Activated T-helper 1 cell treated with anti-CD3 and anti-CD28 coated beads, Interleukin-2, amount 50 U/mL, for 16 hours (primary cell): ENCODE results near the gene RNF112.
"Not testable (repeated sequence)": the region's sequence is repeated elsewhere in the genome, so short reads cannot be mapped to it uniquely, and the experiment has no call there.

Experiments used
- DNase-seq, 2 donors: peaks; one replicate each; pipeline ENCODE4 v3.0.0-alpha.2; 2020; ENCODE audit warnings: low read depth in 1 of 2, low spot score in 1 of 2

Gene RNF112

DNA sequence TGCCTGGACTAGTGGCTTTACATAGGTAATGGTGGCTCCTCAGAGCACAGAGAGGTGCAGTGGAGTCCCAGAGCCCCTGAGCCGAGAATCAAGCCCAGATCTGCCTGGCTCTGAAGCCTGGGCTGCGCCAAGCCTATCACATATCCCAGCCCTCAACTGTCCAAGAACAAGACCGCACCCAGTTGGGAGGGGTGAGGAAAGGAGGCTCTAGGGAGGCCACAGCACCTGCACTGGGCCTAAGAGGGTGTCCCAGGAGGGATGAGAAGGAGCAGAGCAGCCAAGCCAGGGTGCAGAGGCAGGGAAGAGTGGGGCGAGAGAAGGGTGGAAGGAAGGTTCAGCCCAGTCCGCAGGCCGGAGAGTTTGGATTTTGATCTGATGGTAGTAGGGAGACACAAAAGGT, 941 bp upstream of the RNF112 start:
- no peak for DNase-seq

DNA sequence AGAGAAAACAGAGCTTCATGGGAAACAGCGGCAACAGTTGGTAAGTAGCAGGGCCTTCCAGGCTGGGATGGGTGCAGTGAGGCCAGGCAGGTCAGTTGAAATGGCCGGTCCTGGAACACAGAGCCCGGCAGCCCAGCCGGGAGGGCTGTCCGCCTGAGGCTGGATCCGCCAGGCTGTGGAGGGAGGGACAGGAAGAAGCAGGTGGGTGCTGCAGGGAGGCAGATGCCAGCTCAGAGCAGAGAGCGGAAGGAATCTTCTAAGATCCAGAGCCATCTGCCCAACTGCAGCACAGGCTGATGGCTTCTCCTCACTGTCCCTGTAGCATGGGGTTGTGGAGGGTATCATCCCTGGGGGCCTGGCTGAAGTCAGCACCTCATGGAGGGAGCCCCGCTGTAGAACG, 599 bp downstream of the RNF112 start:
- no peak for DNase-seq

DNA sequence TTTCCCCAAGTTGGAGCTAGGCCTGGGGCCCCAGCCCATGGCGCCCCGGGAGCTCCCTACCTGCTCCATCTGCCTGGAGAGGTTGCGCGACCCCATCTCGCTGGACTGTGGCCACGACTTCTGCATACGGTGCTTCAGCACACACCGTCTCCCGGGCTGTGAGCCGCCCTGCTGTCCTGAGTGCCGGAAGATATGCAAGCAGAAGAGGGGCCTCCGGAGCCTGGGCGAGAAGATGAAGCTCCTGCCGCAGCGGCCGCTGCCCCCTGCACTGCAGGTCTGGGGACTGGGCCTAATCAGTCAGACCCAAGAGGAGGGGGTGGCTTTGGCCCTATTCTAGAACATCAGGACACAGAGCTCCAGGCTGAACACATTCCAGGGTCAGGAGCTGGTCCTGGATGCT, 1.5 kb downstream of the RNF112 start:
- DNase-seq = no peak

DNA sequence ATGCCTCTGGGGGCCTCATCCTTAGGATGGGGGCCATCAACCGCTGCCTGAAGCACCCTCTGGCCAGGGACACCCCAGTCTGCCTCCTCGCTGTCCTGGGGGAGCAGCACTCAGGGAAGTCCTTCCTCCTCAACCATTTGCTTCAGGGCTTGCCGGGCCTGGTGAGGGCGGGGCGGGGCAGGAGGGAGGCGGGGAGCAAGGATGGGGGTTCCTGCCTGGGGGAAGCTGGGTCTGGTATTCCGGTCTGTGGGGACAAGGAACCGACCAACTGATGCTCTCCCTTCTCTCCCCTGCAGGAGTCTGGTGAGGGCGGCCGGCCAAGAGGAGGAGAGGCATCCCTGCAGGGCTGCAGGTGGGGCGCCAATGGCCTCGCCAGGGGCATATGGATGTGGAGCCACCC, 2.0 kb downstream of the RNF112 start:
- no peak for DNase-seq

DNA sequence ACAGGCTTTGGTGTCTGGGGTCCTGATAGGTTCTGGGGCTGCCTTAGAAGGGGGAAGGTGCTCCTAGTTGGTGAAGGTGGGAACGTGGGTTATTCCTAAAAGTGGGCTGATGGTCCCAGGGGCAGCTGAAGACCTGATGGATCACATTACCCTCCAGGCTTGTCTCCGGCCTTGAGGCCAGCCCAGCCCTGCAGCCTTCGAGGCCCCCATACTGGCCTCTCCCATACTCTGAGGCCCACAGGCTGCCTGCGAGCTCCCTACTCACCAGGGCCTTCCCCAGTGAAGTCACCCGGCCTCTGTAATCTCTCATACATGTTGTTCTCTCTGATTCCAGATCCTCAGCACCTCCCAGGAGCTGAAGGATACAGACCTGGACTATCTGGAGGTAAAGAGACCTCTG, 2.7 kb downstream of the RNF112 start:
- no peak for DNase-seq

DNA sequence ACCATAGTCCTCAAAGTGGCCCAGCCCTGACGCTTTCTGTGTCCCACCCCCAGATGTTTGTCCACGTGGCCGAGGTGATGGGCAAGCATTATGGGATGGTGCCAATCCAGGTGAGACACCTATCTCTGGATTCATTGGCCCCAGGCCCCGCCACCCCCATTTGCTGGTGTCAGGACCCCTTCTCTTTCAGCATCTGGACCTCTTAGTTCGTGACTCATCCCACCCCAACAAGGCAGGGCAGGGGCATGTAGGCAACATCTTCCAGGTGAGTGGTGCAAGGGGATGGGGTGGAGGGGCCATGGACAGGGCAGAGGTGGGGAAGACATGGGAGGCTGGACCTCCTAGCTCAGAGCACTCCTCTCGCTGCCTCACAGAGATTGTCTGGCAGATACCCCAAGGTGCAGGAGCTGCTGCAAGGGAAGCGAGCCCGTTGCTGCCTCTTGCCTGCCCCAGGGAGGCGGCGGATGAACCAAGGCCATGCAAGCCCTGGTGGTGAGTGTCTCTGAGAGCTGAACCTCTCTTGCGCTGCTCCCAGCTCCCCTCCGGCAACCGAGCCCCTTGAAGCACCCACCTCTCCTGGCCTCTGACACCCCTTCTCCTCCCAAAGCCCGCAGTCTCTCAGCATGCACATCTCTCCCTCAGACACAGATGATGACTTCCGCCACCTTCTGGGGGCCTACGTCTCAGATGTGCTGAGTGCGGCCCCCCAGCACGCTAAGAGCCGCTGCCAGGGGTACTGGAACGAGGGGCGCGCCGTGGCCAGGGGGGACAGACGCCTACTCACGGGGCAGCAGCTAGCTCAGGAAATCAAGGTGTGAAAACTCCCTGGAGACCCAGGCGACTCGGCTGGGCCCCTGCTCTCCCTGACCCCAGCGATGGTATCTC, 3.6 kb downstream of the RNF112 start:
- DNase-seq = no peak

DNA sequence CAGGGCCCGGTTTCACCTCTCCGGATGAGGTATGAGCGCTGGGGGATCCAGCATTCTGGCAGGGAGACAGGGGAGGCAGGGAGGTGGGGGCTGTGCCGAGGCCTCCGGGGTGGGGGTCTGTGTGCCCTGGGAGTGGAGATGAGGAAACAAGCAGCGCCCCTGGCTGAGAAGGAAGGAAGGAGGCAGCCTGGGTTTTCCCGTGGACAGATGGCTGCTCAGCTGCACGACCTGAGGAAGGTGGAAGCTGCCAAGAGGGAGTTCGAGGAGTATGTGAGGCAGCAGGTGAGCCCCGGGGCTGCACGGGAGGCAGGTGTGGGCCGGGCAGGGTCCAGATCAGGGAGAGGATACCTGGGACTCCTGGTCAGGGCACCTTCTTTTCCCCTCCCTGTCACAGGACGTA, 4.3 kb downstream of the RNF112 start:
- DNase-seq = no peak

DNA sequence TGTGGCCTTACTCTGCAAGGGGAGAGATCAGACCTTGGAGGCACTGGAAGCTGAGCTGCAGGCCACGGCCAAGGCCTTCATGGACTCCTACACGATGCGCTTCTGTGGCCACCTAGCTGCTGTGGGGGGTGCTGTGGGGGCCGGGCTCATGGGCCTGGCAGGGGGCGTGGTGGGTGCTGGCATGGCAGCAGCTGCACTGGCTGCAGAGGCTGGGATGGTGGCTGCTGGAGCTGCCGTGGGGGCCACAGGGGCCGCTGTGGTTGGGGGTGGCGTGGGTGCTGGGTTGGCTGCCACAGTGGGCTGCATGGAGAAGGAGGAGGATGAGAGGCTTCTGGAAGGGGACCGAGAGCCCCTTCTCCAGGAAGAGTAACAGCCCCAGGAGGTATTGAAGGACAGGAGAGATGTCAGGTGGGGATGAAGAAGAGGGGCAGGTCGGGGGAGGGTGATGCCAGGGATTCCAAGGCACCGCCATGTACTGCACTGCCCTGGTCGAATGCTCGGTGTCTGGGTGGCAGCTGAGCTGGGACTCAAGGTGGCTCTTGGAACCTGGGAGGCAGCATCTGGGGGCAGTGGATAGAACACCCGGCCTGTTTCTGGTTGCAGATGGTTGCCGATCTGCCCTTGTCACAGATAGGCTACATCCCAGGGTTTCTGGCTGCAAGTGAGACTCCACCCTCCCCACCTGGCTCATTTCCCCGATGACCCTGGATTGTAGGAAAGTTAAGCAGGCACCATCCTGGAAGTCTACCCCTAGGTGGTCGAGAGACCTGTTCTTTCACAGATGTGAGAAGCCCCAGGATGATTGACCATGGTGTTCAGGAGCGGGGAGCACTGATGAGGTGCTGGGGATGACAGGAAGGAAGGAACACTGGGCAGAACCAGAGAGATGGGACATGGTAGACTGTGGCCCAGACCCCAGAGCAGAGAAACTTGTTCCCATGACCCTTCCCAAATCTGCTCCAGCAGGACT, 5.1 kb downstream of the RNF112 start:
- DNase-seq = no peak

DNA sequence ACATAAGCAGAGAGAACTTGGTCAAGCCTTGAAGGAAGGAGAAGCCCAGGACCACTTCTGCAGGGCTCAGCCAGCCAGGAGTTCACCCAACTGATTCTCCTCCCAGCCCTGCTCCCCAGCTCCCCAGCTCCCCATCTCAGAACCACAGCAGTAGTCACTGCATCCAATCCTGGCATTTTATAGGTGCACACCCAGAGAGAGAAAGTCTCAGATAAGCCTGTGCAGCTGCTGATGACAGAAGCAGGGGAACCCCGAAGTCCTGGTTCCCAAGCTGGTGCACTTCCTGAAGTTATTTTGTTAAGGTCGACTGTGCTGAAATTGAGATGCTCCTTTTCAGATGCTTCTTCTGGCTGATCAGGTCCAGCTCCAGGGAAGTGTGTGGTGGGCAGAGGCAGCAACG, 6.6 kb downstream of the RNF112 start:
- DNase-seq = no peak

DNA sequence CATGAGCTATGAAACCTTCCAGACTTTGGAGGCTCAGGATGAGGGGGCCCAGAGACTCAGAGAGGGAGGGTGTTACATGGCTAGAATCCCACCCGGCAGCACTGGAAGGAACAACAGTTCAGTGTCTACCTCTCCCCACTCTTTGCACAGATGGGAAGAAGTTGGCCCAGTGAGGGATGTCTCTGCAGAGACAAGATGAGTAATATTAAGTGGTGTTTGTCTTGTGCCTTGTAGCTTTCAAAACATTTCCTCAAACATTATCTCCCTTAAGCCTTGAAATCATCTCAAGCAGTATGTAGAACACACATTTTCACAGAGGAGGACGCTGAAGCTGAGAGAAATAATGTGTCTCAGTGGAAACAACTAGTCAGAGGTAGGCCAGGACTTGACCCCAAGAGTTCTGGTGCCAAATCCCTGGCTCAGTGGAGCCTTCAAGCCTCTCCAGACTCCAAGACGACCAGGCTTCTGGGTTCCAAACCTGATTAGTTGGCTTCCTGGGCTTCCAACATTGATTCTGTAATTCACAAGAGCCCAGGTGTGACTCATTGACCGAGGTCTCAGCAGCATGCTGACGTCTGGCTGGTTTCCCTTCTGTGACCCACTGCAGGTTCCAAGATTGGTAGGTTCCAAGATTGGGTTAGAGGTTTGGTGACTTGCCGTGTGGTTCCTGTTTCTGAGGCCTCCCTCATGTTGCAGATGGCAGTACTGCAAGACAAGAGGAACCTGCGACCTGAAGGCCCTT, 7.4 kb downstream of the RNF112 start:
- no peak for DNase-seq

DNA sequence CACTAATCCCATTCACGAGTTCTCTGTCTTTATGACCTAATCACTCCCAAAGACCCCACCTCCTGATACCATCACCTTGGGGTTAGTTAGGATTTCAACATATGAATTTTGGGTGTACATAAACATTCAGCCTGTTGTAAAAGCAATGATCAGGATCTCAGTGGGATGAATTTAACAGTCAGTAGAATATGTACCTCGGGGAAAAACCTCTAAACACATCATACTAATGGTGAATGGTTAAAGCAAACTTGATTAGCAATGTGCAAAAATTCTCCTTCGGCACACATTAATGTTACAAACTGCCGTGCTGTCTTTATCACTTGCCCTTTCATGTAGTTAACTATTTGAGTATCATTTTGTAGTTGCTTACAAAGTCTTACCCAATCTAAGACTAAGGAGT, 10.2 kb downstream of the RNF112 start:
- no peak for DNase-seq

DNA sequence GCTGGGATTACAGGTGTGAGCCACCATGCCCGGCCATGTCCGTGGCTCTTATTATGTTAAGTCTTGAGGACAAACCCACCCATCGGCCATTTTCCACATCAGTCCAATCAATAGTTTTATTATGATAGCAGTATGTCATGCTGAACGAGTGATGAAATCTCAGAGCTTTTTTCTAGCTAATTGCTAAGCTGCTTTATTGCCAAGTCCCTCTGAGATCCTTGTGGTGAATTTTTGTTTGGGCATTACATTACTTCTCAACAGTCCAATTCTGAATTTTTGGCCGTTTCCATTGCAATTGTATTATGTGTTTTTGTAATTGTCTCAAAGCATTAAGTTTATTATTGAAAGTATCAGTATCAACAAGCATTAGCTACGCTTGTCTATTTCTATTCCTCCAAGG, 10.9 kb downstream of the RNF112 start:
- DNase-seq = no peak

DNA sequence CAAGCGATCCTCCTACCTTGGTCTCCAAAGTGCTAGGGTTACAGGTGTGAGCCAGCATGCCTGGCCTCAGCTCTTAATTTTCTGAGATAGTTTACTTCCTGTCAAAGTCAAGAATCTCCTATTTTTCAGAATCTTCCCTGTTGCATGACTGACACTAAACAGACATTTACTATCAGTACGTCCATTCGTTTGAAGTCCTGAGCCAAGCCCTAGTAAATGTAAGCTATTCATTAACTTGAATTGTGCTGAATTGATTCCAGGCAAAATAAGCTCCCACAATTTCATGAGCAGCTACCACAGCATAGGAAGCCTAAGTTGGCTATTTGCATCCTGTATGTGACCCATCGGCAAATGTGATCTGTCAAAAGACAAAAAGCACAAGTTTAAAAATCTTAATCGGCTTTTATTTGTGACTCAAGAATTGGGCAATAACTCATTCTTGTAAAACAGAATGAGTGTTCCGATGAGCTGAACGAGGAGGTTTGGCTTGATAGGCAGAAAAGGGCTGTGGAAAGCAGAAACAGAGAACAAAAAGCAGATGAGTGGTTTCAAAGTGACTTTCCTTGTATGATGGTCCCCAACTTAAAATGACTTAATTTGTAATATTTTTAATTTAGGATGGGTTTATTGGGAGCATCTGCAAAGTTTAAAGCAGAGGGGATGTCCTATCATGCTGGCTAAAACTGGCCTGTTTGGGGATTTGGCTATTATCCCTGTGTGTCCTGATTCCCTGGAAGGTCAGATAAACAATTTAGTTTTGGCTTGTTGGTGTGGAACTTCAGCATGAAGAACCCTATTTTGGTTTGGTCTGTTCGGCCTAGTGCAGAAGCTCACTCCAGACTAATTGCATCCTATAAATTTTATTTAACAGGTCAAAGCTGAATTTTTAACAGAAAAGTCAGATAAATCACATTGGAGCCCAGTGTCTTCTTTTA, 14.2 kb downstream of the RNF112 start:
- DNase-seq = no peak

DNA sequence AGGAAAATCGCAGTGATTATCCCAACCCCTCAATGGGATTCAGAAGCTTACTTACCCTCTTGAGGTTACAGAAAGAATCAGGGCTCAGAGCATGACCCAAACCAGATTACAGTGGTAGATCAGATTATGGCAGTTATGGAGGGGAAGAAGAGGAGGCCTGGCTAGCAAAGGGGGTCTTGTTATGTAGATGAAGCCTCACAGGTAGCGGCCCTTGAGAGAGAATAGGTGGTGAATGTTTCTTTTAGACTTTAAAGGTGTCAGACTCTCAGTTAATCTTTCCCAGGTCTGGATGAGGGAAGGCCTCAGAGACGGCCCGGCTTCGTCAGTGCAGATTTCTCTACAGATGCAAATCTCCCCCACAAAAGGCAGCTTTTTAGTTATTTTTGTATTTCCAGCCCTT, 15.6 kb downstream of the RNF112 start:
- DNase-seq = no peak

DNA sequence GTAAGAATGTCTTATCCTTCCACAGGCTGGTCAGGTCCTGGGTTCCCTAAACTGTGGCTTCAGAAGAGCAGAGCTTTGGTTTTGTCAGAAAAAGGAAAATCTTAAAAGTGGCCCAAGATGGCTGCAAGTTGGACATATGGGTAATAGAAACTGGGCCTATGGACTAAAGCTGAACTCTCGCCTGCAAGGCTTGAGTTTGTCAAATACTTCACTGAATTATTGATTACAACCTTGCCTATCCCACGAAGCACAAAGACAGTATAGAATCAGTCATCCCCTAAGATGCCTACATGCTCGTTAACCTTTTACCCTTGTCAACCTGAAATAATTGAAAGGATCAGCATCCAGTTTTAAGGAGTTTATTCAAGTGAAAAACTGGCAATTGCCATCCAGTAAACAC, 20.7 kb downstream of the RNF112 start:
- no peak for DNase-seq

DNA sequence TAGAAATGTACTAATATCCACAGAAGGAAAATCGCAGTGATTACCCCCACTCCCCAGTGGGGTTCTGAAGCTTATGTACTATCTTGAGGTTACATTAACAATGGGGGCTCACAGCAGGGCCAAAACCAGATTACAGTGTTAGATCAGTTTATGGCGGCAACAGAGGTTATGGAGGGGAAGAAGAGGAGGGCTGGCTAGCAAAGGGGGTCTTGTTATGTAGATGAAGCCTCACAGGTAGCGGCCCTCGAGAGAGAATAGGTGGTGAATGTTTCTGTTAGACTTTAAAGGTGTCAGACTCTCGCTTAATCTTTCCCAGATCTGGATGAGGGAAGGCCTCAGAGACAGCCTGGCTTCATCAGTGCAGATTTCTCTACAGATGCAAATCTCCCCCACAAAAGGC, 22.2 kb downstream of the RNF112 start:
- no peak for DNase-seq

DNA sequence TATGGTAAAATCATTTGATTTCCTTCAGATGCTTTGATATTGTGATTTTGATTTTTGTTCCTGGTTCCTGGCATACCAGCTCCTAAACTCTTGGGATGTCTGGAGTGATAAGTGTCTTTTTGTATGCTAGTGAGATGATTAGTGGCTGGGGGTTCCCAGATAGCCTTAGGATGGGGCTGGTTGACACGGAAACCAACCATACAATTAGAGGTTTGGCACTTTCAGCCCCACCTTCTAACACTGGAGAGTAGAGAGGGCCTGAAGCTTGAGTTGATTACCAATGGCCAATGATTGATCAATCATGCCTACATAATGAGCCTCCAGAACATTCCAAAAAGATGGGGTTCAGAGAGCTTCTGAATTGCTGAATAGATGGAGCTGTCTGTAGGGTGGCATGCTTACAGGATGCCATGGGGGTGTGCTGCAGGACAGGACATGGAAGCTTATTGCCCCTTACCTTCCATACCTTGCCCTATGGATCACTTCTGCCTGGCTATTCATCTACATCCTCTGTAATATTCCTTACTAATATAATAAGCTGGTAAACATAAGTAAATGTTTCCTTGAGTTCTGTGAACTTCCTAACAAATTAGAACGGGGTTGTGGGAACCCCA, 22.8 kb downstream of the RNF112 start:
- DNase-seq = no peak

DNA sequence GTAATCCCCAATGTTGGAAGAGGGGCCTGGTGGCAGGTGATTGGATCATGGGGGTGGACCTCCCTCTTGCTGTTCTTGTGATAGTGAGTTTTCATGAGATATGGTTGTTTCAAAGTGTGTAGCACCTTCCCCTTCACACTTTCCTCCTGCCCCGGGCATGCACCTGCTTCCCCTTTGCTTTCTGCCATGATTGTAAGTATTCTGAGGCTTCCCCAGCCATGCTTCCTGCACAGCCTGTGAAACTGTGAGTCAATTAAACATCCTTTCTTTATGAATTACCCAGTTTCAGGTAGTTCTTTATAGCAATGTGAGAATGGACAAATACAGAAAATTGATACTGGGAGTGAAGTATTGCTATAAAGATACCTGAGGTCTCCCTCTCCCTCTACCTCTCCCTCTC, 29.4 kb downstream of the RNF112 start:
- DNase-seq = no peak

DNA sequence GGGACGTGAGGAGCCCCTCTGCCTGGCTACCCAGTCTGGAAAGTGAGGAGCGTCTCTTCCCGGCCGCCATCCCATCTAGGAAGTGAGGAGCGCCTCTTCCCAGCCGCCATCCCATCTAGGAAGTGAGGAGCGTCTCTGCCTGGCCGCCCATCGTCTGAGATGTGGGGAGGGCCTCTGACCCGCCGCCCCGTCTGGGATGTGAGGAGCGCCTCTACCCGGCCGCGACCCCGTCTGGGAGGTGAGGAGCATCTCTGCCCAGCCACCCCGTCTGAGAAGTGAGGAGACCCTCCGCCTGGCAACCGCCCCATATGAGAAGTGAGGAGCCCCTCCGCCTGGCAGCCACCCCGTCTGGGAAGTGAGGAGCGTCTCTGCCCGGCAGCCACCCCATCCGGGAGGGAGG, 30.3 kb downstream of the RNF112 start:
- DNase-seq = not testable (repeated sequence)

DNA sequence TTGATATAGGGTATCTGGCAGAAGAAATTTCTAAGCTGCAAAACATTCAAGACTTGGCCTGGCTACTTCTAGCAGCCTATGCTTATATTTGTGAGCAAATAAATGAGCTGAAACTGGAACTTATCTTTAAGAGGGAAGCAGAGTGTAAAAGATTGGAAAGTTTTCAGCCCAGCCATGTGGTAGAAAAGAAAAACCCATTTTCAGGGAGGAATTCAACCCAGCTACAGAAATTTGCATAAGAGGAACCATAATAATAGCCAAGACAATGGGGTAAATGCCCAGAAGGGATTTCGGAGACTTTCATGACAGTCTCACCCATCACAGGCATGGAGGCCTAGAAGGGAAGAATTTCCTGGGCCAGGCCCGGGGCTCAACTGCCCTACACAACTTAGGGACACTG, 31.7 kb downstream of the RNF112 start:
- DNase-seq = no peak
